T-cell (primary cell): ENCODE results near the gene APOM. TPM values are rescaled to one million over a fixed set of nuclear protein-coding genes. Genes with fewer than 3 reads are reported as not detected.

Experiments
- ATAC-seq, 4 experiments: fragments of 200-7000 bp in 3 of 4; fragments of 150-1000 bp in 1 of 4; cut with Tn5 transposase; replicated peaks in 1 of 4; 1 replicate in 3 of 4; 2 replicates in 1 of 4; pipeline ENCODE4 v1.10.0; 2021; ENCODE audit warnings: moderate library complexity in 3 of 4, mild to moderate bottlenecking in 2 of 4, moderate number of reproducible peaks in 1 of 4
- CTCF ChIA-PET, 2 donors: fragments of 300-600 bp; sonication (Branson Sonifier 250); formaldehyde crosslinking; loops; one replicate each; lab custom pipeline; 2022; ENCODE audit warnings: antibody characterized with exemption in 2 of 2; lab: Charles Lee
- POLR2A ChIA-PET, 2 donors: fragments of 300-600 bp; sonication (Branson Sonifier 250); formaldehyde crosslinking; loops; one replicate each; lab custom pipeline; 2022; ENCODE audit warnings: antibody characterized with exemption in 2 of 2; lab: Charles Lee
- DNase-seq, 35 experiments: peaks; one replicate each; pipeline versions ENCODE4 v3.0.0 to v3.0.0-alpha.2; 2013 to 2023
- H3K27ac ChIP-seq: one replicate; pipeline ENCODE4 v1.5.1; 2013; ENCODE audit warnings: low read length
- H3K27me3 ChIP-seq, 2 experiments: replicated peaks in 1 of 2; 1 replicate in 1 of 2; 2 replicates in 1 of 2; pipeline versions ENCODE4 v1.6.1 to v1.7.0; 2013; ENCODE audit warnings: low read length in 1 of 2, mixed read lengths in 1 of 2; ENCODE audit not compliant: control insufficient read depth in 2 of 2, insufficient read depth in 2 of 2; ENCODE audit errors: extremely low read depth in 1 of 2
- H3K36me3 ChIP-seq, 2 donors: 1 replicate in 1 of 2; 2 replicates in 1 of 2; pipeline versions ENCODE4 v1.6.1 to v1.7.0; 2013; ENCODE audit warnings: low read length in 1 of 2; ENCODE audit not compliant: control insufficient read depth in 2 of 2, insufficient read depth in 1 of 2; ENCODE audit errors: extremely low read depth in 1 of 2
- H3K4me1 ChIP-seq, 2 experiments: 1 replicate in 1 of 2; 2 replicates in 1 of 2; pipeline versions ENCODE4 v1.6.1 to v1.7.0; 2013; ENCODE audit warnings: low read length in 2 of 2, mixed read lengths in 1 of 2; ENCODE audit not compliant: insufficient read depth in 2 of 2, control insufficient read depth in 1 of 2; ENCODE audit errors: extremely low read depth in 1 of 2
- H3K4me3 ChIP-seq, 2 donors: 1 replicate in 1 of 2; 2 replicates in 1 of 2; pipeline versions ENCODE4 v1.5.1 to v1.7.0; 2013; ENCODE audit warnings: mild to moderate bottlenecking in 2 of 2, low read length in 1 of 2, moderate library complexity in 1 of 2; ENCODE audit not compliant: control insufficient read depth in 1 of 2; ENCODE audit errors: extremely low read depth in 1 of 2
- H3K9me3 ChIP-seq: 2 replicates; pipeline ENCODE4 v1.7.0; 2013
- H3K27ac Mint-ChIP-seq, 2 donors: one replicate each; pipeline ENCODE4 v1.8.0; 2020 to 2021; ENCODE audit warnings: mild to moderate bottlenecking in 2 of 2, mixed read lengths in 2 of 2
- H3K27me3 Mint-ChIP-seq, 2 donors: one replicate each; pipeline ENCODE4 v1.8.0; 2021 to 2022; ENCODE audit warnings: mixed read lengths in 2 of 2
- H3K36me3 Mint-ChIP-seq: one replicate; pipeline ENCODE4 v1.8.0; 2021; ENCODE audit warnings: mixed read lengths
- H3K4me1 Mint-ChIP-seq, 3 donors: one replicate each; pipeline ENCODE4 v1.8.0; 2020 to 2022; ENCODE audit warnings: mixed read lengths in 3 of 3, mild to moderate bottlenecking in 1 of 3
- H3K4me3 Mint-ChIP-seq, 3 donors: one replicate each; pipeline ENCODE4 v1.8.0; 2020 to 2022; ENCODE audit warnings: mild to moderate bottlenecking in 3 of 3, mixed read lengths in 3 of 3, moderate library complexity in 3 of 3
- H3K9me3 Mint-ChIP-seq, 3 donors: one replicate each; pipeline ENCODE4 v1.8.0; 2020 to 2022; ENCODE audit warnings: mixed read lengths in 3 of 3
- WGBS: methylation state at CpG from one replicate; pipeline ENCODE4 v1.1.5; 2013; ENCODE audit warnings: missing lambda C conversion rate; ENCODE audit not compliant: insufficient coverage; 5-methylcytosine and 5-hydroxymethylcytosine counted together
- total RNA-seq, 35 experiments: library from RNA in 6 of 35; stranded (reverse) in 6 of 35; fragments of 120-200 nt in 1 of 35; gene quantifications; one replicate each; pipeline versions ENCODE4 v1.2.1 to v1.2.4 and lab custom pipeline; 2013 to 2026

Gene APOM
- total RNA-seq, 5 donors from 2014 or later (not counting 1 experiment from before 2014, with no cell fraction given), result 1.4 to 3.6 (median 3.2) TPM

DNA sequence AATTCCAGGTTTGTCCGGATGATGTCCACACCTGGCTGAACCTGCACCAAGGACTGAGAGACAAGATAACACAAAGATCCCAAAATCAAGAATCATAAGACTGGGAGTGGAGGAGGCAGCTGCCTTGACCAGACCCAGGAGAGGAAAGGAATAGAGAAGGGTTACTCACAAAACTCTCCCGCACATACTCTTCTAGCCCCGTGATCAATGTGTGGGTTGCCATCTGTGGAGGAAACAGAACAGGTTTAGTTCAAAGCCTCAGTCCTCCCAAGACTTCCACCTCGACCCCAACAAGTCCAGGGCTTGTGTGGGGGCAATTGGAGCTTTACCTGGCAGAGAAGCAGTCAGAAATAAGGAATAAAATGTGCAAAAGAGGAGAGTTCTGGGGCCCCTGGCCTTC is 14.3 kb upstream of the APOM start:
- no peak overlapping the region for H3K4me3 Mint-ChIP-seq
- CTCF ChIA-PET, result no interaction called here
- peaks cover 53% of the 10 kb centered on the region for H3K36me3 Mint-ChIP-seq
- H3K27ac Mint-ChIP-seq, result peak overlapping the region in 1 of 2 donors; percentile 48
- ATAC-seq (no peak), DNase-seq (no peak)
- Histone ChIP-seq H3K9me3 (no peaks in the 10 kb centered on the region), H3K4me1 (peaks cover 0 to 2% of the 10 kb centered on the region in 2 experiments), H3K36me3 (peaks cover 38 to 95% of the 10 kb centered on the region in 2 donors), H3K4me3 (no peak overlapping the region), H3K27me3 (no peaks in the 10 kb centered on the region), H3K27ac (no peak overlapping the region)
- peaks cover 4 to 6% (median 5%) of the 10 kb centered on the region in 3 donors for H3K4me1 Mint-ChIP-seq
- POLR2A ChIA-PET, result no interaction called here
- WGBS, result no CpG with 5 or more reads among the region's 4 CpGs
- no peaks in the 10 kb centered on the region for H3K27me3 Mint-ChIP-seq
- no peaks in the 10 kb centered on the region for H3K9me3 Mint-ChIP-seq

DNA sequence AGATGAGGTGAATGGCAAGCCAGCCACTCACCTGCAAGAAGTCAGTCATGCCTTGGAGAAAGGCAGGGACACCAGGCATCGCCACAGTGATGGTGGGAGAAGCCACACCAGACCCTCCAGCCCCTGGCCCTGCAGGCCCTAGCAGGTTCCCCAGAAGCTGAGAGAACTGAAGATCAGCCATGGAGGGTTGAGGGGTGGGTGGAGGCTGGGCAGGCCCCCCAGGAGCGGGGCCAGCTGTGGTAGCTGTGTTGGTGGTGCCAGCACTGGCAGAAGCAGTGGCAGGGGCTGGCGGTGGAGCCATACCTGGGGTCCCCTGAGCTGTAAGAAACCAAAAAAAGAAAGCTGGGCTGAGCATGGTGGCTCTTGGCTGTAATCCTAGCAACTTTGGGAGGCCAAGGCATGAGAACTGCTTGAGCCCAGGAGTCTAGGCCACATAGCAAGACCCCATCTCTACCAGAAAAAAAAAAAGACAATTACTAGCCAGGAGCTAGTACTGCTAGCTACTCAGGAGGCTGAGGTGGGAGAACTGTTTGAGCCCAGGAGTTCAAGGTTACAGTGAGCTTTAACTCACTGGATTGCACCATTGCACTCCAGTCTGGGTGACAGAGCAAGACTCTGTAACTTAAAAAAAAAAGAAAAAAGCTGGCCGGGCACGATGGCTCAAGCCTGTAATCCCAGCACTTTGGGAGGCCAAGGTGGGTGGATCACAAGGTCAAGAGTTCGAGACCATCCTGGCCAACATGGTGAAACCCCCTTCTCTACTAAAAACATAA is 12.7 kb upstream of the APOM start:
- POLR2A ChIA-PET, result no interaction called here
- H3K36me3 Mint-ChIP-seq, result peaks cover 51% of the 10 kb centered on the region
- H3K27me3 Mint-ChIP-seq, result no peaks in the 10 kb centered on the region

DNA sequence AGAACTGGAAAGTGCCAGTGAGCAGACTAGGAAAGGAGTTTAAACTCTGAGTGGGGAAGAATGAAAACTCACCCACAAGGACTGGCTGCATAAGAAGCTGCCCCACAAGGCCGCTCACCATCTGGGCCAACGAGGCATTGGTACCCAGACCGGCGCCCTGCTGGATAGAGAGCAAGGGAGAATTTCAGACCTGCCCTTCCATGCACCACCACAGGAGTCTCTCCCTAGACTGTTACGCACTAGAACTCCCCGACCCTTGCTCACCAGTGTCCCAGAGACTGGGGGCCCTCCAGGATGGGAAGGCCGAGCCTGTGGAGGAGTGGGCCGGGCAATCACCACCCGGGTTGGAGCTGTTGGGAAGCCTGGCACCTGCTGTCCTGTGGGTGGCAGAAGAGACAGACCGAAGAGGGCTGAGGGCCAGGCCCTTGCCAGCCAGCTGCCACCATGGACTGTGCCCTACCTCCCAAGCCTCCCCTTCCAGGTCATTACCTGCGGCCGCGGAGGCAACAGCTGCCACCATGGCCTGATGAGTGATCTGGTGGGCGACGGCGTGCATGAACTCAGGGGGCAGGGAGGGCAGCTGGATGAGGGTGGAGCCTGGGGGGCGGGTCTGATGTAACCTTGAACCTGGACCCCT is 11.8 kb upstream of the APOM start:
- no peak overlapping the region for H3K4me3 ChIP-seq
- no peaks in the 10 kb centered on the region for H3K9me3 ChIP-seq
- H3K4me1 ChIP-seq, result peaks cover 0 to 2% of the 10 kb centered on the region in 2 experiments
- ChIA-PET CTCF (interaction anchor here (0.7 kb wide), 2 partner anchors 73 to 1101 kb away, joined by 3 to 4 read pairs; no protein-coding TSS in a partner anchor), POLR2A (interaction anchor here in 1 of 2 donors (0.6 to 0.7 kb wide), 2 partner anchors 9 to 20 kb away, joined by 5 read pairs; no protein-coding TSS in a partner anchor)
- ATAC-seq (no peak), DNase-seq (no peak)
- H3K27ac ChIP-seq, result no peak overlapping the region
- no peaks in the 10 kb centered on the region for H3K27me3 ChIP-seq
- Mint-ChIP-seq H3K27ac (no peak overlapping the region), H3K4me3 (no peak overlapping the region), H3K36me3 (peaks cover 55% of the 10 kb centered on the region), H3K4me1 (peaks cover 6 to 10% (median 8%) of the 10 kb centered on the region in 3 donors), H3K27me3 (no peaks in the 10 kb centered on the region), H3K9me3 (no peaks in the 10 kb centered on the region)
- whole genome bisulfite sequencing, result 93% methylated on average over 5 of the region's 17 CpGs
- H3K36me3 ChIP-seq, result peaks cover 48 to 93% of the 10 kb centered on the region in 2 donors

More for the DNA sequence above, 12.7 kb upstream of the APOM start:
- Mint-ChIP-seq H3K9me3 (no peaks in the 10 kb centered on the region), H3K27ac (no peak overlapping the region), H3K4me1 (peaks cover 5 to 6% (median 5%) of the 10 kb centered on the region in 3 donors), H3K4me3 (no peak overlapping the region)
- Histone ChIP-seq H3K27me3 (no peaks in the 10 kb centered on the region), H3K36me3 (peaks cover 42 to 93% of the 10 kb centered on the region in 2 donors), H3K4me1 (peaks cover 0 to 2% of the 10 kb centered on the region in 2 experiments), H3K4me3 (no peak overlapping the region), H3K9me3 (no peaks in the 10 kb centered on the region), H3K27ac (no peak overlapping the region)
- DNase-seq (no peak), ATAC-seq (no peak)
- 100% methylated on average over 4 of the region's 6 CpGs for WGBS
- CTCF ChIA-PET, result interaction anchor here in 1 of 2 donors (0.7 kb wide), 1 partner anchor 1100 kb away, joined by 4 read pairs; no protein-coding TSS in a partner anchor

DNA sequence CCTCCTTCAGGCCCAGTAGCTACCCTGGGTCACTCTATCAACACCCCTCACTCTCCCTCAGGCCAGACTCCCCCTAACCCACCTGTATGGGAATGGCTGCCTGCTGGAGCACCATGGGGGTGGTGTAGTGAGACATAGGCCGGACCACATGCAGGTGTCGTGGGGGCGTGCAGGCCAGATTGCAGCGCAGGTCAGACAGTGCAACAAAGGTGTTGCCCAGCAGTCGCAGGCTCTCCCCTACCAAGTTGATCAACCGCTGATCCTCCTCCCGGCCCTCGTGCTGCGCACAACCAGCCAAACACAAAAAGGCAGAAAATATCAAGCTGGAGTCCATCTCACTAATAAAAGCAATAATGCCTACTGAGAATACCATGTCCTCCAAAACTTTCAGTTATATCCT is 10.4 kb upstream of the APOM start:
- Mint-ChIP-seq H3K36me3 (peaks cover 53% of the 10 kb centered on the region), H3K27ac (peak overlapping the region in 1 of 2 donors; percentile 2), H3K4me1 (peaks cover 18 to 19% (median 18%) of the 10 kb centered on the region in 3 donors), H3K9me3 (no peaks in the 10 kb centered on the region), H3K27me3 (no peaks in the 10 kb centered on the region), H3K4me3 (no peak overlapping the region)
- no peak overlapping the region for H3K27ac ChIP-seq
- H3K36me3 ChIP-seq, result peaks cover 53 to 92% of the 10 kb centered on the region in 2 donors
- ChIA-PET CTCF (no interaction called here), POLR2A (interaction anchor here in 1 of 2 donors (0.6 kb wide), 1 partner anchor 1038 kb away, joined by 12 read pairs; no protein-coding TSS in a partner anchor)
- H3K4me3 ChIP-seq, result no peak overlapping the region
- ATAC-seq, result no peak
- WGBS, result 96% methylated on average over 4 of the region's 9 CpGs
- no peak for DNase-seq
- H3K27me3 ChIP-seq, result no peaks in the 10 kb centered on the region
- no peaks in the 10 kb centered on the region for H3K9me3 ChIP-seq
- peaks cover 2 to 3% of the 10 kb centered on the region in 2 experiments for H3K4me1 ChIP-seq

GRCh38 chr6:31651602-31652191 is 4.0 kb upstream of the APOM start:
- Mint-ChIP-seq H3K4me1 (peaks cover 42 to 52% (median 51%) of the 10 kb centered on the region in 3 donors), H3K36me3 (peaks cover 27% of the 10 kb centered on the region), H3K9me3 (no peaks in the 10 kb centered on the region), H3K27ac (peak overlapping the region; percentile 98 to 100), H3K4me3 (peak overlapping the region; percentile 82 to 95 (median 90)), H3K27me3 (no peaks in the 10 kb centered on the region)
- DNase-seq, result no peak
- 4% methylated on average over 21 of the region's 29 CpGs for whole genome bisulfite sequencing
- Histone ChIP-seq H3K4me3 (peak overlapping the region; percentile 75 to 90), H3K27ac (peak overlapping the region; percentile 98), H3K36me3 (peaks cover 18 to 53% of the 10 kb centered on the region in 2 donors), H3K9me3 (no peaks in the 10 kb centered on the region), H3K4me1 (peaks cover 15 to 24% of the 10 kb centered on the region in 2 experiments), H3K27me3 (no peaks in the 10 kb centered on the region)
- peak in 2 of 4 experiments; percentile 28 to 33 for ATAC-seq
- POLR2A ChIA-PET, result interaction anchor here (0.6 to 2.5 kb wide), 4 partner anchors 13 to 110 kb away, joined by 3 to 11 read pairs (median 4); partner anchors contain the start of genes CSNK2B (in 1 of the 2) and GPANK1 (in 1 of the 2)
- CTCF ChIA-PET, result interaction anchor here (0.5 to 2.4 kb wide), 4 partner anchors 13 to 1053 kb away, joined by 3 to 10 read pairs (median 5); partner anchors contain the start of genes GPANK1 (in 1 of the 2) and HSPA1B (in 1 of the 2)
